ENCODE results near the gene WARS2. TPM values are rescaled to one million over a fixed set of nuclear protein-coding genes. Genes with fewer than 3 reads are reported as not detected.

WARS2 gene
- total and polyA plus RNA-seq, 2 experiments from 2014 or later, result 6.2 to 19.3 TPM

- no peaks in the 10 kb centered on the region for H3K9me3 ChIP-seq (ENCODE audit: low read depth)
- H3K4me1 ChIP-seq (ENCODE audit: insufficient read depth), result peaks cover 4% of the 10 kb centered on the region
- H3K9me2 ChIP-seq (replicated peaks; ENCODE audit: insufficient read depth), result no peaks in the 10 kb centered on the region
- no peak for TF ChIP-seq EZH2phosphoT487 (IDR thresholded peaks at IDR 0.05; ENCODE audit: low read depth, severe bottlenecking, unreplicated experiment)
- no peak for TF ChIP-seq CTCF (IDR thresholded peaks at IDR 0.05; ENCODE audit: poor library complexity)
- TF ChIP-seq EZH2 (IDR thresholded peaks at IDR 0.05; ENCODE audit: borderline replicate concordance), result peak; percentile 40
- H3K4me2 ChIP-seq, result no peak overlapping the region
- H2AFZ ChIP-seq, result no peak overlapping the region
- no peaks in the 10 kb centered on the region for H3K36me3 ChIP-seq (replicated peaks; ENCODE audit: insufficient read depth, low read depth)
- H3K27me3 ChIP-seq, result peaks cover 90% of the 10 kb centered on the region
- H4K20me1 ChIP-seq (ENCODE audit: insufficient read depth, poor library complexity, severe bottlenecking), result no peaks in the 10 kb centered on the region
- H3K27ac ChIP-seq, result no peak overlapping the region
- no peak for DNase-seq (ENCODE audit: low spot score)
- no peaks in the 10 kb centered on the region for H3K79me2 ChIP-seq
- H3K4me3 ChIP-seq, result no peak overlapping the region
- WGBS (ENCODE audit: low lambda C conversion rate, missing lambda C conversion rate), result 56% methylated on average over 9 of the region's 9 CpGs
Observed at GRCh38 chr1:118993700-118994026, 146.8 kb downstream of the WARS2 start.

- no peaks in the 10 kb centered on the region for H3K79me2 ChIP-seq
- WGBS (ENCODE audit: low lambda C conversion rate, missing lambda C conversion rate), result 42% methylated on average over 51 of the region's 53 CpGs
- H3K27ac ChIP-seq, result no peak overlapping the region
- H3K4me1 ChIP-seq (ENCODE audit: insufficient read depth), result peaks cover 4% of the 10 kb centered on the region
- H3K9me3 ChIP-seq (ENCODE audit: low read depth), result no peaks in the 10 kb centered on the region
- no peak for DNase-seq (ENCODE audit: low spot score)
- H2AFZ ChIP-seq, result no peak overlapping the region
- TF ChIP-seq EZH2 (IDR thresholded peaks at IDR 0.05; ENCODE audit: borderline replicate concordance), result peak; percentile 58
- TF ChIP-seq EZH2phosphoT487 (IDR thresholded peaks at IDR 0.05; ENCODE audit: low read depth, severe bottlenecking, unreplicated experiment), result no peak
- H3K27me3 ChIP-seq, result peaks cover 90% of the 10 kb centered on the region
- no peaks in the 10 kb centered on the region for H4K20me1 ChIP-seq (ENCODE audit: insufficient read depth, poor library complexity, severe bottlenecking)
- H3K36me3 ChIP-seq (replicated peaks; ENCODE audit: insufficient read depth, low read depth), result no peaks in the 10 kb centered on the region
- peak overlapping the region; percentile 59 for H3K4me2 ChIP-seq
- no peaks in the 10 kb centered on the region for H3K9me2 ChIP-seq (replicated peaks; ENCODE audit: insufficient read depth)
- no peak overlapping the region for H3K4me3 ChIP-seq
Observed at GRCh38 chr1:118992868-118993699, 147.4 kb downstream of the WARS2 start.

- H4K20me1 ChIP-seq (ENCODE audit: insufficient read depth, poor library complexity, severe bottlenecking), result no peaks in the 10 kb centered on the region
- TF ChIP-seq CTCF (IDR thresholded peaks at IDR 0.05; ENCODE audit: poor library complexity), result no peak
- no peak for TF ChIP-seq EZH2 (IDR thresholded peaks at IDR 0.05; ENCODE audit: borderline replicate concordance)
- TF ChIP-seq EZH2phosphoT487 (IDR thresholded peaks at IDR 0.05; ENCODE audit: low read depth, severe bottlenecking, unreplicated experiment), result no peak
- H3K4me3 ChIP-seq, result no peak overlapping the region
- peaks cover 91% of the 10 kb centered on the region for H3K27me3 ChIP-seq
- H3K36me3 ChIP-seq (replicated peaks; ENCODE audit: insufficient read depth, low read depth), result no peaks in the 10 kb centered on the region
- no peaks in the 10 kb centered on the region for H3K9me3 ChIP-seq (ENCODE audit: low read depth)
- H3K4me2 ChIP-seq, result no peak overlapping the region
- WGBS (ENCODE audit: low lambda C conversion rate, missing lambda C conversion rate), result 63% methylated on average over 22 of the region's 22 CpGs
- H2AFZ ChIP-seq, result no peak overlapping the region
- H3K27ac ChIP-seq, result no peak overlapping the region
- no peaks in the 10 kb centered on the region for H3K9me2 ChIP-seq (replicated peaks; ENCODE audit: insufficient read depth)
- peaks cover 4% of the 10 kb centered on the region for H3K4me1 ChIP-seq (ENCODE audit: insufficient read depth)
- no peak for DNase-seq (ENCODE audit: low spot score)
- no peaks in the 10 kb centered on the region for H3K79me2 ChIP-seq
Observed at GRCh38 chr1:118992237-118992825, 148.1 kb downstream of the WARS2 start.

GRCh38 chr1:118991448-118991847 lies 149.0 kb downstream of the WARS2 start:
- no peaks in the 10 kb centered on the region for H3K36me3 ChIP-seq (replicated peaks; ENCODE audit: insufficient read depth, low read depth)
- H3K4me2 ChIP-seq, result no peak overlapping the region
- H3K4me3 ChIP-seq, result no peak overlapping the region
- H3K9me2 ChIP-seq (replicated peaks; ENCODE audit: insufficient read depth), result no peaks in the 10 kb centered on the region
- peaks cover 91% of the 10 kb centered on the region for H3K27me3 ChIP-seq
- 57% methylated on average over 4 of the region's 4 CpGs for WGBS (ENCODE audit: low lambda C conversion rate, missing lambda C conversion rate)
- H4K20me1 ChIP-seq (ENCODE audit: insufficient read depth, poor library complexity, severe bottlenecking), result no peaks in the 10 kb centered on the region
- no peak overlapping the region for H2AFZ ChIP-seq
- no peaks in the 10 kb centered on the region for H3K9me3 ChIP-seq (ENCODE audit: low read depth)
- TF ChIP-seq EZH2 (IDR thresholded peaks at IDR 0.05; ENCODE audit: borderline replicate concordance) (no peak), CTCF (IDR thresholded peaks at IDR 0.05; ENCODE audit: poor library complexity) (no peak), EZH2phosphoT487 (IDR thresholded peaks at IDR 0.05; ENCODE audit: low read depth, severe bottlenecking, unreplicated experiment) (no peak)
- no peak overlapping the region for H3K27ac ChIP-seq
- peaks cover 4% of the 10 kb centered on the region for H3K4me1 ChIP-seq (ENCODE audit: insufficient read depth)
- no peaks in the 10 kb centered on the region for H3K79me2 ChIP-seq
- no peak for DNase-seq (ENCODE audit: low spot score)

Data from hepatocyte (in vitro differentiated cells).